D721Med (cell line): ENCODE data around the gene MAPKAP1.

Source experiments
- DNase-seq: peaks from one replicate; pipeline ENCODE4 v3.0.0; 2011; ENCODE audit warnings: low spot score; ENCODE audit not compliant: insufficient read length
- FAIRE-seq: peaks from 2 replicates; lab custom pipeline; 2011; peaks lifted over from hg19 to GRCh38; lab: Jason Lieb, UNC
- CTCF ChIP-seq: IDR thresholded peaks from 2 replicates; pipeline ENCODE4 v1.5.1; 2012; ENCODE audit warnings: mild to moderate bottlenecking, control low read depth; ENCODE audit not compliant: insufficient read depth; ENCODE audit errors: missing control alignments

Gene MAPKAP1

GRCh38 chr9:125398243-125398642 lies 308.8 kb downstream of the MAPKAP1 start:
- no peak for TF ChIP-seq CTCF
- no peak for DNase-seq
- no peak for FAIRE-seq

GRCh38 chr9:125397736-125398135 lies 309.3 kb downstream of the MAPKAP1 start:
- DNase-seq (no peak), FAIRE-seq (no peak)
- TF ChIP-seq CTCF = no peak

- DNase-seq = no peak
- FAIRE-seq = no peak
- no peak for TF ChIP-seq CTCF
Observed at GRCh38 chr9:125396799-125397198, 310.2 kb downstream of the MAPKAP1 start.

GRCh38 chr9:125393426-125393825 lies 313.6 kb downstream of the MAPKAP1 start:
- DNase-seq (no peak), FAIRE-seq (no peak)
- TF ChIP-seq CTCF = no peak

- no peak for DNase-seq
- FAIRE-seq = no peak
- TF ChIP-seq CTCF = no peak
Observed at GRCh38 chr9:125391704-125392103, 315.3 kb downstream of the MAPKAP1 start.

- no peak for TF ChIP-seq CTCF
- no peak for FAIRE-seq
- DNase-seq = no peak
Observed at GRCh38 chr9:125388978-125389377, 318.0 kb downstream of the MAPKAP1 start.

- TF ChIP-seq CTCF = no peak
- DNase-seq = no peak
- FAIRE-seq = no peak
Observed at GRCh38 chr9:125387861-125388524, 319.0 kb downstream of the MAPKAP1 start.
